ENCODE results near the gene LYSMD3.

Gene LYSMD3

GRCh38 chr5:90518661-90519060 is 10.7 kb downstream of the LYSMD3 start:
- H3K4me3 ChIP-seq (ENCODE audit: low read depth in 1 of 2, low read length in 2 of 2), result no peak overlapping the region
- H3K36me3 ChIP-seq (ENCODE audit: control insufficient read depth in 1 of 2, insufficient read depth in 2 of 2, low read length in 2 of 2), result peaks cover 10 to 35% of the 10 kb centered on the region in 2 donors
- H3K9me3 ChIP-seq (ENCODE audit: control insufficient read depth in 1 of 2, low read length in 2 of 2), result no peaks in the 10 kb centered on the region
- H3K27me3 ChIP-seq (ENCODE audit: low read depth, low read length), result no peaks in the 10 kb centered on the region
- H3K4me1 ChIP-seq (ENCODE audit: control insufficient read depth in 1 of 2, insufficient read depth in 2 of 2, low read length in 2 of 2), result no peaks in the 10 kb centered on the region
- no peak overlapping the region for H3K27ac ChIP-seq (ENCODE audit: low read length)

GRCh38 chr5:90514520-90514919 is 14.9 kb downstream of the LYSMD3 start:
- H3K27ac ChIP-seq (ENCODE audit: low read length), result no peak overlapping the region
- H3K27me3 ChIP-seq (ENCODE audit: low read depth, low read length), result no peaks in the 10 kb centered on the region
- peaks cover 0 to 14% of the 10 kb centered on the region in 2 donors for H3K36me3 ChIP-seq (ENCODE audit: control insufficient read depth in 1 of 2, insufficient read depth in 2 of 2, low read length in 2 of 2)
- no peak overlapping the region for H3K4me3 ChIP-seq (ENCODE audit: low read depth in 1 of 2, low read length in 2 of 2)
- H3K9me3 ChIP-seq (ENCODE audit: control insufficient read depth in 1 of 2, low read length in 2 of 2), result no peaks in the 10 kb centered on the region
- H3K4me1 ChIP-seq (ENCODE audit: control insufficient read depth in 1 of 2, insufficient read depth in 2 of 2, low read length in 2 of 2), result no peaks in the 10 kb centered on the region

GRCh38 chr5:90510438-90510837 is 18.9 kb downstream of the LYSMD3 start:
- H3K36me3 ChIP-seq (ENCODE audit: control insufficient read depth in 1 of 2, insufficient read depth in 2 of 2, low read length in 2 of 2), result no peaks in the 10 kb centered on the region
- H3K27ac ChIP-seq (ENCODE audit: low read length), result no peak overlapping the region
- H3K4me3 ChIP-seq (ENCODE audit: low read depth in 1 of 2, low read length in 2 of 2), result no peak overlapping the region
- no peaks in the 10 kb centered on the region for H3K9me3 ChIP-seq (ENCODE audit: control insufficient read depth in 1 of 2, low read length in 2 of 2)
- no peaks in the 10 kb centered on the region for H3K4me1 ChIP-seq (ENCODE audit: control insufficient read depth in 1 of 2, insufficient read depth in 2 of 2, low read length in 2 of 2)
- no peaks in the 10 kb centered on the region for H3K27me3 ChIP-seq (ENCODE audit: low read depth, low read length)

- H3K27ac ChIP-seq (ENCODE audit: low read length), result no peak overlapping the region
- H3K36me3 ChIP-seq (ENCODE audit: control insufficient read depth in 1 of 2, insufficient read depth in 2 of 2, low read length in 2 of 2), result no peaks in the 10 kb centered on the region
- no peaks in the 10 kb centered on the region for H3K27me3 ChIP-seq (ENCODE audit: low read depth, low read length)
- H3K9me3 ChIP-seq (ENCODE audit: control insufficient read depth in 1 of 2, low read length in 2 of 2), result no peaks in the 10 kb centered on the region
- no peak overlapping the region for H3K4me3 ChIP-seq (ENCODE audit: low read depth in 1 of 2, low read length in 2 of 2)
- no peaks in the 10 kb centered on the region for H3K4me1 ChIP-seq (ENCODE audit: control insufficient read depth in 1 of 2, insufficient read depth in 2 of 2, low read length in 2 of 2)
Measured at GRCh38 chr5:90506221-90506620, 23.2 kb downstream of the LYSMD3 start.

GRCh38 chr5:90504743-90505142 is 24.6 kb downstream of the LYSMD3 start:
- Histone ChIP-seq H3K27me3 (ENCODE audit: low read depth, low read length) (no peaks in the 10 kb centered on the region), H3K27ac (ENCODE audit: low read length) (no peak overlapping the region), H3K9me3 (ENCODE audit: control insufficient read depth in 1 of 2, low read length in 2 of 2) (no peaks in the 10 kb centered on the region), H3K4me1 (ENCODE audit: control insufficient read depth in 1 of 2, insufficient read depth in 2 of 2, low read length in 2 of 2) (no peaks in the 10 kb centered on the region), H3K4me3 (ENCODE audit: low read depth in 1 of 2, low read length in 2 of 2) (no peak overlapping the region), H3K36me3 (ENCODE audit: control insufficient read depth in 1 of 2, insufficient read depth in 2 of 2, low read length in 2 of 2) (no peaks in the 10 kb centered on the region)

GRCh38 chr5:90503596-90503995 is 25.8 kb downstream of the LYSMD3 start:
- Histone ChIP-seq H3K36me3 (ENCODE audit: control insufficient read depth in 1 of 2, insufficient read depth in 2 of 2, low read length in 2 of 2) (no peaks in the 10 kb centered on the region), H3K27ac (ENCODE audit: low read length) (no peak overlapping the region), H3K9me3 (ENCODE audit: control insufficient read depth in 1 of 2, low read length in 2 of 2) (no peaks in the 10 kb centered on the region), H3K4me1 (ENCODE audit: control insufficient read depth in 1 of 2, insufficient read depth in 2 of 2, low read length in 2 of 2) (no peaks in the 10 kb centered on the region), H3K4me3 (ENCODE audit: low read depth in 1 of 2, low read length in 2 of 2) (no peak overlapping the region), H3K27me3 (ENCODE audit: low read depth, low read length) (no peaks in the 10 kb centered on the region)

GRCh38 chr5:90495146-90495545 is 34.2 kb downstream of the LYSMD3 start:
- no peaks in the 10 kb centered on the region for H3K9me3 ChIP-seq (ENCODE audit: control insufficient read depth in 1 of 2, low read length in 2 of 2)
- H3K4me1 ChIP-seq (ENCODE audit: control insufficient read depth in 1 of 2, insufficient read depth in 2 of 2, low read length in 2 of 2), result no peaks in the 10 kb centered on the region
- H3K27ac ChIP-seq (ENCODE audit: low read length), result no peak overlapping the region
- H3K36me3 ChIP-seq (ENCODE audit: control insufficient read depth in 1 of 2, insufficient read depth in 2 of 2, low read length in 2 of 2), result no peaks in the 10 kb centered on the region
- no peak overlapping the region for H3K4me3 ChIP-seq (ENCODE audit: low read depth in 1 of 2, low read length in 2 of 2)
- H3K27me3 ChIP-seq (ENCODE audit: low read depth, low read length), result no peaks in the 10 kb centered on the region

- no peaks in the 10 kb centered on the region for H3K9me3 ChIP-seq (ENCODE audit: control insufficient read depth in 1 of 2, low read length in 2 of 2)
- H3K27me3 ChIP-seq (ENCODE audit: low read depth, low read length), result no peaks in the 10 kb centered on the region
- no peaks in the 10 kb centered on the region for H3K4me1 ChIP-seq (ENCODE audit: control insufficient read depth in 1 of 2, insufficient read depth in 2 of 2, low read length in 2 of 2)
- H3K36me3 ChIP-seq (ENCODE audit: control insufficient read depth in 1 of 2, insufficient read depth in 2 of 2, low read length in 2 of 2), result no peaks in the 10 kb centered on the region
- H3K4me3 ChIP-seq (ENCODE audit: low read depth in 1 of 2, low read length in 2 of 2), result no peak overlapping the region
- no peak overlapping the region for H3K27ac ChIP-seq (ENCODE audit: low read length)
Measured at GRCh38 chr5:90494043-90494442, 35.3 kb downstream of the LYSMD3 start.

GRCh38 chr5:90488791-90489190 is 40.6 kb downstream of the LYSMD3 start:
- H3K4me1 ChIP-seq (ENCODE audit: control insufficient read depth in 1 of 2, insufficient read depth in 2 of 2, low read length in 2 of 2), result no peaks in the 10 kb centered on the region
- H3K36me3 ChIP-seq (ENCODE audit: control insufficient read depth in 1 of 2, insufficient read depth in 2 of 2, low read length in 2 of 2), result no peaks in the 10 kb centered on the region
- H3K27ac ChIP-seq (ENCODE audit: low read length), result no peak overlapping the region
- no peaks in the 10 kb centered on the region for H3K27me3 ChIP-seq (ENCODE audit: low read depth, low read length)
- no peaks in the 10 kb centered on the region for H3K9me3 ChIP-seq (ENCODE audit: control insufficient read depth in 1 of 2, low read length in 2 of 2)
- H3K4me3 ChIP-seq (ENCODE audit: low read depth in 1 of 2, low read length in 2 of 2), result no peak overlapping the region

GRCh38 chr5:90484540-90484939 is 44.8 kb downstream of the LYSMD3 start:
- Histone ChIP-seq H3K27me3 (ENCODE audit: low read depth, low read length) (no peaks in the 10 kb centered on the region), H3K4me3 (ENCODE audit: low read depth in 1 of 2, low read length in 2 of 2) (no peak overlapping the region), H3K36me3 (ENCODE audit: control insufficient read depth in 1 of 2, insufficient read depth in 2 of 2, low read length in 2 of 2) (no peaks in the 10 kb centered on the region), H3K4me1 (ENCODE audit: control insufficient read depth in 1 of 2, insufficient read depth in 2 of 2, low read length in 2 of 2) (no peaks in the 10 kb centered on the region), H3K27ac (ENCODE audit: low read length) (no peak overlapping the region), H3K9me3 (ENCODE audit: control insufficient read depth in 1 of 2, low read length in 2 of 2) (no peaks in the 10 kb centered on the region)

GRCh38 chr5:90483206-90483605 is 46.2 kb downstream of the LYSMD3 start:
- no peaks in the 10 kb centered on the region for H3K4me1 ChIP-seq (ENCODE audit: control insufficient read depth in 1 of 2, insufficient read depth in 2 of 2, low read length in 2 of 2)

GRCh38 chr5:90480699-90481098 is 48.7 kb downstream of the LYSMD3 start:
- no peaks in the 10 kb centered on the region for H3K27me3 ChIP-seq (ENCODE audit: low read depth, low read length)
- no peak overlapping the region for H3K4me3 ChIP-seq (ENCODE audit: low read depth in 1 of 2, low read length in 2 of 2)
- no peaks in the 10 kb centered on the region for H3K36me3 ChIP-seq (ENCODE audit: control insufficient read depth in 1 of 2, insufficient read depth in 2 of 2, low read length in 2 of 2)
- H3K4me1 ChIP-seq (ENCODE audit: control insufficient read depth in 1 of 2, insufficient read depth in 2 of 2, low read length in 2 of 2), result no peaks in the 10 kb centered on the region
- H3K27ac ChIP-seq (ENCODE audit: low read length), result no peak overlapping the region
- H3K9me3 ChIP-seq (ENCODE audit: control insufficient read depth in 1 of 2, low read length in 2 of 2), result no peaks in the 10 kb centered on the region

More at GRCh38 chr5:90483206-90483605, 46.2 kb downstream of the LYSMD3 start:
- H3K36me3 ChIP-seq (ENCODE audit: control insufficient read depth in 1 of 2, insufficient read depth in 2 of 2, low read length in 2 of 2), result no peaks in the 10 kb centered on the region
- no peak overlapping the region for H3K27ac ChIP-seq (ENCODE audit: low read length)
- H3K4me3 ChIP-seq (ENCODE audit: low read depth in 1 of 2, low read length in 2 of 2), result no peak overlapping the region
- H3K27me3 ChIP-seq (ENCODE audit: low read depth, low read length), result no peaks in the 10 kb centered on the region
- H3K9me3 ChIP-seq (ENCODE audit: control insufficient read depth in 1 of 2, low read length in 2 of 2), result no peaks in the 10 kb centered on the region

Data from muscle layer of duodenum (tissue), 2 donors.